Suprapubic skin (tissue), 3 donors: ENCODE results near the gene TRPC4.

Experiments used
- POLR2AphosphoS5 ChIP-seq, 3 donors: sonication (generic); formaldehyde crosslinking; IDR thresholded peaks; one replicate each; pipeline ENCODE4 v1.6.1; 2017; ENCODE audit warnings: antibody characterized with exemption in 3 of 3
- TF ChIP-seq, protein P1 (sequence below), 2 donors: fragments of 200-600 bp in 1 of 2; fragments of 450-650 bp in 1 of 2; sonication (generic) in 1 of 2; IDR thresholded peaks; one replicate each; pipeline ENCODE4 v1.5.1; 2016 to 2019; ENCODE audit warnings: antibody characterized with exemption in 2 of 2, mild to moderate bottlenecking in 1 of 2, moderate library complexity in 1 of 2

DNA sequence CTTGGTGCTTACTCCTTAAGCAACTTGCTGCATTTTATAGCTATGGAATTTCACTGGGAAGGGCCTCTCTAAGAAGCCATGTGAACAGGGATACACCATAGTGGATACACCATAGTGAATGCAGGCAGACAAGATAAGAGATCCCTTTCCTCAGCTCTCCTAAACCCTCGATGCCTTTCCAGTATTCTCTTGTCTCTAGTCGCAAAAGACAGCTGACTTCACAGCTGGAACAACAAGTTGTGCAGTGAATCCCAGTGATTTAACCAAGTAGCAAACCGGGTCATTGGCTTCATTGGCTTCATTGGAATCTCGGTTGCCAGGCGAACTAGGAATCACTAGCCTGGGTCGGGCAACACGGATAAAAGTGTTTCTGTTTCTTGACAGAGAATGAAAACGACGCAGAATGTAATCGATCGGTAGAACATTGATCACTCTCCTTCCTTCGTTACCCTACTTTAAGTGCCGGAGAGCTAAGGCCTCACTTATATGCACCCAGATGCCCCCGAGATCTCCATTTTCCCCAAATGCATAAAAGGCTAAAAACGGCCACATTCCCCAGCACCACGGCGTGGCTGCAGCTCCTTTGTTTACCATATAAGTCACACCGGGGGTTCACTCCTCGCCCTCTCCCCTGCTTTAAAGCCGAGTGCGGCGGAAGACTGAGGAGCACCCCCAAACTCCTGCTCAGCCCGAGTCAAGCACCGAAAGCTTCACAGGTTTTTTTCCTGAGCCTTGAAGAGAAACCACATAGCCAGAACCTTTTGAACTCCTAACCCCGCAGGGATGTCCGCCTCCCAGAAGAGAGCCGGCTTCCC, 674 bp downstream of the TRPC4 start:
- TF ChIP-seq, protein P1, sequence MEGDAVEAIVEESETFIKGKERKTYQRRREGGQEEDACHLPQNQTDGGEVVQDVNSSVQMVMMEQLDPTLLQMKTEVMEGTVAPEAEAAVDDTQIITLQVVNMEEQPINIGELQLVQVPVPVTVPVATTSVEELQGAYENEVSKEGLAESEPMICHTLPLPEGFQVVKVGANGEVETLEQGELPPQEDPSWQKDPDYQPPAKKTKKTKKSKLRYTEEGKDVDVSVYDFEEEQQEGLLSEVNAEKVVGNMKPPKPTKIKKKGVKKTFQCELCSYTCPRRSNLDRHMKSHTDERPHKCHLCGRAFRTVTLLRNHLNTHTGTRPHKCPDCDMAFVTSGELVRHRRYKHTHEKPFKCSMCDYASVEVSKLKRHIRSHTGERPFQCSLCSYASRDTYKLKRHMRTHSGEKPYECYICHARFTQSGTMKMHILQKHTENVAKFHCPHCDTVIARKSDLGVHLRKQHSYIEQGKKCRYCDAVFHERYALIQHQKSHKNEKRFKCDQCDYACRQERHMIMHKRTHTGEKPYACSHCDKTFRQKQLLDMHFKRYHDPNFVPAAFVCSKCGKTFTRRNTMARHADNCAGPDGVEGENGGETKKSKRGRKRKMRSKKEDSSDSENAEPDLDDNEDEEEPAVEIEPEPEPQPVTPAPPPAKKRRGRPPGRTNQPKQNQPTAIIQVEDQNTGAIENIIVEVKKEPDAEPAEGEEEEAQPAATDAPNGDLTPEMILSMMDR (IDR thresholded peaks at IDR 0.05), result no peak
- no peak for TF ChIP-seq POLR2AphosphoS5 (IDR thresholded peaks at IDR 0.05)
